ENCODE results near the gene OTC. TPM values are rescaled to one million over a fixed set of nuclear protein-coding genes. Genes with fewer than 3 reads are reported as not detected.

Gene OTC
- polyA plus RNA-seq, 1 donor (not counting 4 experiments of a cell fraction or from before 2014, with no cell fraction given): not detected

- dilution Hi-C loops (cut with MboI; ENCODE audit: extremely low pct_ligation_motif_present, low sequenced_read_pairs): no loop called here
Measured at GRCh38 chrX:38315186-38315585, 37.2 kb upstream of the OTC start.

GRCh38 chrX:38318196-38318595, 34.2 kb upstream of the OTC start:
- Histone ChIP-seq H3K36me3 (ENCODE audit: control insufficient read depth in 2 of 2, extremely low read depth in 1 of 2, insufficient read depth in 2 of 2, low read length in 2 of 2) (no peaks in the 10 kb centered on the region), H4K20me1 (ENCODE audit: control insufficient read depth, extremely low read depth, insufficient read depth, low read length) (no peaks in the 10 kb centered on the region), H3K4me1 (ENCODE audit: control insufficient read depth, extremely low read depth, insufficient read depth, low read length) (peaks cover 7% of the 10 kb centered on the region), H3K9me1 (ENCODE audit: control insufficient read depth, extremely low read depth, insufficient read depth, low read length) (no peaks in the 10 kb centered on the region), H3K9ac (ENCODE audit: control insufficient read depth, extremely low read depth, insufficient read depth, low read length) (no peak overlapping the region), H3K4me2 (ENCODE audit: control insufficient read depth, extremely low read depth, insufficient read depth, low read depth, low read length) (peak overlapping the region; percentile 37), H3K27ac (ENCODE audit: control insufficient read depth, insufficient read depth, low read length) (no peak overlapping the region), H3K27me3 (ENCODE audit: control insufficient read depth, extremely low read depth, insufficient read depth, low read length) (no peaks in the 10 kb centered on the region), H3K4me3 (ENCODE audit: control insufficient read depth in 2 of 3, extremely low read depth in 1 of 3, insufficient read depth in 2 of 3, low read depth in 1 of 3, low read length in 3 of 3) (no peak overlapping the region), H3K79me2 (ENCODE audit: control insufficient read depth, insufficient read depth, low read length) (no peaks in the 10 kb centered on the region), H3K9me3 (ENCODE audit: control insufficient read depth, low read depth, low read length) (no peaks in the 10 kb centered on the region), H2AFZ (ENCODE audit: control insufficient read depth, low read length) (no peak overlapping the region)
- no peak for DNase-seq (ENCODE audit: low read depth, low spot score)
- no peak for FAIRE-seq
- no peak for TF ChIP-seq EZH2 (IDR thresholded peaks at IDR 0.05; ENCODE audit: low read length)
- TF ChIP-seq, protein P1, sequence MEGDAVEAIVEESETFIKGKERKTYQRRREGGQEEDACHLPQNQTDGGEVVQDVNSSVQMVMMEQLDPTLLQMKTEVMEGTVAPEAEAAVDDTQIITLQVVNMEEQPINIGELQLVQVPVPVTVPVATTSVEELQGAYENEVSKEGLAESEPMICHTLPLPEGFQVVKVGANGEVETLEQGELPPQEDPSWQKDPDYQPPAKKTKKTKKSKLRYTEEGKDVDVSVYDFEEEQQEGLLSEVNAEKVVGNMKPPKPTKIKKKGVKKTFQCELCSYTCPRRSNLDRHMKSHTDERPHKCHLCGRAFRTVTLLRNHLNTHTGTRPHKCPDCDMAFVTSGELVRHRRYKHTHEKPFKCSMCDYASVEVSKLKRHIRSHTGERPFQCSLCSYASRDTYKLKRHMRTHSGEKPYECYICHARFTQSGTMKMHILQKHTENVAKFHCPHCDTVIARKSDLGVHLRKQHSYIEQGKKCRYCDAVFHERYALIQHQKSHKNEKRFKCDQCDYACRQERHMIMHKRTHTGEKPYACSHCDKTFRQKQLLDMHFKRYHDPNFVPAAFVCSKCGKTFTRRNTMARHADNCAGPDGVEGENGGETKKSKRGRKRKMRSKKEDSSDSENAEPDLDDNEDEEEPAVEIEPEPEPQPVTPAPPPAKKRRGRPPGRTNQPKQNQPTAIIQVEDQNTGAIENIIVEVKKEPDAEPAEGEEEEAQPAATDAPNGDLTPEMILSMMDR (optimal IDR thresholded peaks at IDR 0.05 in 1 of 3, IDR thresholded peaks at IDR 0.05 in 1 of 3, conservative IDR thresholded peaks at IDR 0.05 in 1 of 3; ENCODE audit: extremely low read depth in 1 of 3, insufficient read depth in 2 of 3, low read length in 3 of 3): no peak
- dilution Hi-C loops (cut with MboI; ENCODE audit: extremely low pct_ligation_motif_present, low sequenced_read_pairs): no loop called here

More at GRCh38 chrX:38315186-38315585, 37.2 kb upstream of the OTC start:
- H3K4me1 ChIP-seq (ENCODE audit: control insufficient read depth, extremely low read depth, insufficient read depth, low read length): peaks cover 22% of the 10 kb centered on the region
- no peak overlapping the region for H3K9ac ChIP-seq (ENCODE audit: control insufficient read depth, extremely low read depth, insufficient read depth, low read length)
- DNase-seq (ENCODE audit: low read depth, low spot score) (no peak), FAIRE-seq (no peak)
- no peak overlapping the region for H3K27ac ChIP-seq (ENCODE audit: control insufficient read depth, insufficient read depth, low read length)
- H3K4me3 ChIP-seq (ENCODE audit: control insufficient read depth in 2 of 3, extremely low read depth in 1 of 3, insufficient read depth in 2 of 3, low read depth in 1 of 3, low read length in 3 of 3): no peak overlapping the region
- no peak for TF ChIP-seq EZH2 (IDR thresholded peaks at IDR 0.05; ENCODE audit: low read length)
- TF ChIP-seq, protein P1 (optimal IDR thresholded peaks at IDR 0.05 in 1 of 3, IDR thresholded peaks at IDR 0.05 in 1 of 3, conservative IDR thresholded peaks at IDR 0.05 in 1 of 3; ENCODE audit: extremely low read depth in 1 of 3, insufficient read depth in 2 of 3, low read length in 3 of 3): no peak
- H3K9me3 ChIP-seq (ENCODE audit: control insufficient read depth, low read depth, low read length): no peaks in the 10 kb centered on the region
- H3K79me2 ChIP-seq (ENCODE audit: control insufficient read depth, insufficient read depth, low read length): no peaks in the 10 kb centered on the region
- H3K36me3 ChIP-seq (ENCODE audit: control insufficient read depth in 2 of 2, extremely low read depth in 1 of 2, insufficient read depth in 2 of 2, low read length in 2 of 2): no peaks in the 10 kb centered on the region
- H3K9me1 ChIP-seq (ENCODE audit: control insufficient read depth, extremely low read depth, insufficient read depth, low read length): no peaks in the 10 kb centered on the region
- no peak overlapping the region for H2AFZ ChIP-seq (ENCODE audit: control insufficient read depth, low read length)
- no peaks in the 10 kb centered on the region for H4K20me1 ChIP-seq (ENCODE audit: control insufficient read depth, extremely low read depth, insufficient read depth, low read length)
- H3K4me2 ChIP-seq (ENCODE audit: control insufficient read depth, extremely low read depth, insufficient read depth, low read depth, low read length): no peak overlapping the region
- no peaks in the 10 kb centered on the region for H3K27me3 ChIP-seq (ENCODE audit: control insufficient read depth, extremely low read depth, insufficient read depth, low read length)
